Endothelial cell of umbilical vein (primary cell): Measurements from ENCODE around the gene C14orf180.

Experiments
- EZH2 ChIP-seq: IDR thresholded peaks from 2 replicates; pipeline ENCODE4 v1.6.1; 2012; ENCODE audit warnings: borderline replicate concordance, low read depth, mild to moderate bottlenecking, moderate library complexity, low read length, inconsistent platforms; ENCODE audit not compliant: severe bottlenecking
- FOS ChIP-seq: IDR thresholded peaks from 2 replicates; pipeline ENCODE4 v1.6.1; 2011; ENCODE audit warnings: mild to moderate bottlenecking, low read length, moderate library complexity, borderline replicate concordance; ENCODE audit not compliant: insufficient read depth
- GATA2 ChIP-seq: IDR thresholded peaks from 2 replicates; pipeline ENCODE4 v1.7.0; 2011; ENCODE audit warnings: low read depth, mild to moderate bottlenecking, moderate library complexity, mixed read lengths, low read length; ENCODE audit not compliant: insufficient read length, insufficient read depth
- JUN ChIP-seq: IDR thresholded peaks from 2 replicates; pipeline ENCODE4 v1.6.1; 2011; ENCODE audit warnings: borderline replicate concordance, low read depth; ENCODE audit not compliant: insufficient read length, insufficient read depth
- MAX ChIP-seq: IDR thresholded peaks from 2 replicates; pipeline ENCODE4 v1.6.1; 2011; ENCODE audit not compliant: insufficient read depth, insufficient read length
- POLR2A ChIP-seq: IDR thresholded peaks from 2 replicates; pipeline ENCODE4 v1.6.1; 2012; ENCODE audit warnings: low read depth, mild to moderate bottlenecking, control low read depth, low read length
- POLR2AphosphoS5 ChIP-seq: IDR thresholded peaks from 2 replicates; pipeline ENCODE4 v1.6.1; 2012; ENCODE audit warnings: low read depth, mild to moderate bottlenecking, control low read depth, low read length, moderate library complexity; ENCODE audit not compliant: insufficient read depth
- TF ChIP-seq, protein P1 (sequence below), 2 donors: IDR thresholded peaks; 1 replicate in 1 of 2; 2 replicates in 1 of 2; pipeline ENCODE4 v1.5.1; 2011; ENCODE audit warnings: low read length in 2 of 2, mild to moderate bottlenecking in 2 of 2, moderate library complexity in 2 of 2, control low read depth in 1 of 2, inconsistent platforms in 1 of 2, low read depth in 1 of 2; ENCODE audit not compliant: insufficient read depth in 1 of 2; ENCODE audit errors: extremely low read depth in 1 of 2

DNA sequence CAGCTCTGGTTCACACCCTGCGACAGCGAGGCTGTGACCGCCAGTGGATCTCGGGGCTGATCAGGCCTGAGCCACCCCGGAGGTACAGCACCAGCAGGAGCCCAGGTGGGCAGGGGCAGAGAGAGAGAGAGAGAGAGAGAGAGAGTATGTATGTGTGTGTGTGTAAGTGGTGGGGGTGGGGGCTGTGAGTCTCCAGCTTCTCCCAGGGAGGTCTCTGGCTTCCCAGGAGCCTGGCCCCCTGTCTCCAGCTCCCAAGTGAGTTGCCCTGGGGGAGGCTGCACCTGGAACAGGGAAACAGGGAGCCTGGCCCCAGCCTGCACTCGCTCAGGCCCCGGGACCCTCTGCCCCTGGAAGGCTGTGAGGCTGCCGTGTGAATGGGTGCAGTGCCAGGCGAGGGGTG, 2.0 kb downstream of the C14orf180 start:
- TF ChIP-seq, protein P1, sequence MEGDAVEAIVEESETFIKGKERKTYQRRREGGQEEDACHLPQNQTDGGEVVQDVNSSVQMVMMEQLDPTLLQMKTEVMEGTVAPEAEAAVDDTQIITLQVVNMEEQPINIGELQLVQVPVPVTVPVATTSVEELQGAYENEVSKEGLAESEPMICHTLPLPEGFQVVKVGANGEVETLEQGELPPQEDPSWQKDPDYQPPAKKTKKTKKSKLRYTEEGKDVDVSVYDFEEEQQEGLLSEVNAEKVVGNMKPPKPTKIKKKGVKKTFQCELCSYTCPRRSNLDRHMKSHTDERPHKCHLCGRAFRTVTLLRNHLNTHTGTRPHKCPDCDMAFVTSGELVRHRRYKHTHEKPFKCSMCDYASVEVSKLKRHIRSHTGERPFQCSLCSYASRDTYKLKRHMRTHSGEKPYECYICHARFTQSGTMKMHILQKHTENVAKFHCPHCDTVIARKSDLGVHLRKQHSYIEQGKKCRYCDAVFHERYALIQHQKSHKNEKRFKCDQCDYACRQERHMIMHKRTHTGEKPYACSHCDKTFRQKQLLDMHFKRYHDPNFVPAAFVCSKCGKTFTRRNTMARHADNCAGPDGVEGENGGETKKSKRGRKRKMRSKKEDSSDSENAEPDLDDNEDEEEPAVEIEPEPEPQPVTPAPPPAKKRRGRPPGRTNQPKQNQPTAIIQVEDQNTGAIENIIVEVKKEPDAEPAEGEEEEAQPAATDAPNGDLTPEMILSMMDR (IDR thresholded peaks at IDR 0.05; ENCODE audit: extremely low read depth in 1 of 2, insufficient read depth in 1 of 2, low read depth in 1 of 2, low read length in 2 of 2): no peak
- no peak for TF ChIP-seq POLR2A
- no peak for TF ChIP-seq POLR2AphosphoS5
- no peak for TF ChIP-seq GATA2
- TF ChIP-seq EZH2: no peak
- no peak for TF ChIP-seq MAX
- TF ChIP-seq FOS: no peak
- no peak for TF ChIP-seq JUN
